OCI-LY3 (cell line): ENCODE data around the gene MYCT1.

Experiments used
- CTCF ChIP-seq: fragments of 200-600, 300-600 bp; sonication (generic); IDR thresholded peaks from 2 replicates; pipeline ENCODE4 v1.5.1; 2014; ENCODE audit warnings: antibody characterized with exemption, low read length, low read depth
- EZH2phosphoT487 ChIP-seq: fragments of 200-600 bp; shearing (Covaris generic); IDR thresholded peaks from 2 replicates; pipeline ENCODE4 v1.6.1; 2018; ENCODE audit warnings: antibody characterized with exemption, mixed run types, low read depth

GRCh38 chr6:152673236-152673635, 24.5 kb upstream of the MYCT1 start:
- TF ChIP-seq CTCF (no peak), EZH2phosphoT487 (no peak)
